Measurements from ENCODE around the gene TCP11L2.

Gene TCP11L2

DNA sequence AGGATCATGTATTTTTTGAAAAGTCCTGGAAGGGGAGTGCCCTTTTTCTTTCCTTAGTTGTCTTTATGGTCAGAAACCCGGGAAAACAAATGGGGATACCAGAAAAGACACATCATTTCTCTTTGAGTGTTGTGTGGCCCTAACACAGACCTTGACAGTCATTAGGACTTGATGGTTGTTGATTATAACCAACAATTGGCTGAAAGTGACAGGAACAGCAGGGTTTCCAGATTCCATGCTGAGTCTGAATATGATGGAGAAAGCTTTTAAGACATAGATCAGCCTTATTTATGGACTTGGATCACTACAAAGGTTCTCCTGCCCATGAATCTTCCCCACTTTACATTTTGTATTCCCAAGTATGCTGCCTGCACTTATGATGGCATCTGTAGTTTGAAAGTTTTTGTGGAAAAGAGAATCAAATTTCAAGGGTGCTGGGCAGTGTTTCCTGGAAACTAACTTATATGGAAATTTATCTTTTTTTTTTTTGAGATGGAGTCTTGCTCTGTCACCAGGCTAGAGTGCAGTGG is 85.4 kb downstream of the TCP11L2 start:
- DNase-seq (ENCODE audit: low read depth in 2 of 2, low spot score in 1 of 2) = no peak

DNA sequence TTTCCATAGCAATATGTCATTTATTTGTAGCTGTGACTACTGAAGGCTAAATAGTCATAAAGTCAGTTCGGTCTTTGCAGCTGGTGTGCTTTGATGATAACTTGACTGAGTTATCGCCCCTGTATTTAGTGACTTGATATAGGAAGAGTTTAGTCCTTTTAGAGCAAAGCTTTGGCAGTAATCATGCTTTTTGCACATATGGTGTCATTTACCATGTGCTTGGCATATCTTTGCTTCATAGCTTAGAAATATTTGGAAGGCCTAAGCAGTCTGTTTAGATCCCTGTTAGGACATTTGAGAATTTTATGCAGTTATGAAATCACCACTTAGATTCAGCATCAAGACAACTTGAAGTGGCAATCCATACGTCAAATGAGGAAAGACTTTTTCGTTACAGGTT is 86.6 kb downstream of the TCP11L2 start:
- DNase-seq (ENCODE audit: low read depth in 2 of 2, low spot score in 1 of 2) = no peak

DNA sequence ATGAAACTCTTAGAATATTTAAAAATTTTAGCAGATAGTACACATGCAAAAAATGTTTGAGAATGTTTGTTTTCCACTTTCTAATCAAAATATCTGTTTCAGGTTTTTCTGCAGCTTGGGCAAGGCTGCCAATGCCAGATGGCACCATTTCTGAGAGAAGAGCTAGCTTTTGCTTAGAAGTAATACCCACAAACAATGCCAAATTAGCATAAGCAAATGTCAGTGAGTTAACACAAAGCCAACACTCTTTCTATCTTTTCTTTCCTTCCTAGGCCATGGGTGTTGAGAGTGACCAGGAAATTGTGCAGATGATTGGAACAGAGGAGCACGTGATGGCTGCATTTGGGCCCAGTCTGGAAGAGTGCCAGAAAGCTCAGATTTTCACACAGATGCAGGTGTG is 90.2 kb downstream of the TCP11L2 start:
- no peak for DNase-seq (ENCODE audit: low read depth in 2 of 2, low spot score in 1 of 2)

Data from stimulated activated CD8-positive, alpha-beta memory T cell treated with anti-CD3 and anti-CD28 coated beads, Interleukin-4, amount 100 ng/mL, for 1 hour (primary cell).